ENCODE measurements around the gene TOM1. TPM values are rescaled to one million over a fixed set of nuclear protein-coding genes. Genes with fewer than 3 reads are reported as not detected.

Gene TOM1
- 47.7 TPM for total RNA-seq

DNA sequence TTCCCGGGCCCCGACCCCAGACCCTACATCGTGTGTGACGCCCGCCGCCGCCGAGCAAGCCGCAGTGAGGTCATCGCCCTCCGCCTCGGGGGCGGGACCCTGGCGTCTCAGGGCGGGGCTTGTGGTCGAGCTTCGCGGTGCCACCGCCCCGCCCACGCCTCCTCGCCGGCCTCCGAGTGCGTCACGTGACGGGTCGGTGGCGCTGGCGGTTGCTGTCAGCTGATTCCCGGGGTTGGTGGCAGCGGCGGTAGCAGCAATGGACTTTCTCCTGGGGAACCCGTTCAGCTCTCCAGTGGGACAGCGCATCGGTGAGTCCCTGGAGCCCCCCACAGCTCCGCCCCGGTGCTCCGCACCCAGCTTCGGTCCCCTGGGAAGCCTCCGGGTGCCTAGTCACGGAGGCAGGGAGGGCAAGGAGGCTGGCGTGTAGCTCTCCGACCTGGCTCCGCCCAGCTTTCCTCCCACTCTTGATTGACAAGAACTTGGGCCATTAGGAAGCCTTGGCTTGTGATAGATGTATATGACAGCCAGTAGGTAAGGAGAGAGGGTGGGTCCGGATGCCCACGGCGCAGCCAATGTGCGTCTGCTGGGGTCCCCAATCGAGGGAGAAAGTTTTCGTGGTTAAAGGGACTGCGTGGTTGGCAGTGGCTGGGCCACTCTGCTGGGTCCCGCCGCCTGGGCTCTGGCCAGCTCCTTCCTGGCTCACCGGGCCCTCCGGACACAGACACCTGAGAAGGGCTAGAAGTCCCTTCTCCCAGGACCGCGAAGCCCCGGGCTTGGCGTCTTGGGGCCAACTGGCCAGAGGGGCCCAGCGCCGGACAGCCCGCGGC is at the start of gene TOM1:
TSS of gene TOM1 (plus strand) at position 222 of the 827 bp plus-strand sequence. CDS start at position 257, 35 bp downstream.

DNA sequence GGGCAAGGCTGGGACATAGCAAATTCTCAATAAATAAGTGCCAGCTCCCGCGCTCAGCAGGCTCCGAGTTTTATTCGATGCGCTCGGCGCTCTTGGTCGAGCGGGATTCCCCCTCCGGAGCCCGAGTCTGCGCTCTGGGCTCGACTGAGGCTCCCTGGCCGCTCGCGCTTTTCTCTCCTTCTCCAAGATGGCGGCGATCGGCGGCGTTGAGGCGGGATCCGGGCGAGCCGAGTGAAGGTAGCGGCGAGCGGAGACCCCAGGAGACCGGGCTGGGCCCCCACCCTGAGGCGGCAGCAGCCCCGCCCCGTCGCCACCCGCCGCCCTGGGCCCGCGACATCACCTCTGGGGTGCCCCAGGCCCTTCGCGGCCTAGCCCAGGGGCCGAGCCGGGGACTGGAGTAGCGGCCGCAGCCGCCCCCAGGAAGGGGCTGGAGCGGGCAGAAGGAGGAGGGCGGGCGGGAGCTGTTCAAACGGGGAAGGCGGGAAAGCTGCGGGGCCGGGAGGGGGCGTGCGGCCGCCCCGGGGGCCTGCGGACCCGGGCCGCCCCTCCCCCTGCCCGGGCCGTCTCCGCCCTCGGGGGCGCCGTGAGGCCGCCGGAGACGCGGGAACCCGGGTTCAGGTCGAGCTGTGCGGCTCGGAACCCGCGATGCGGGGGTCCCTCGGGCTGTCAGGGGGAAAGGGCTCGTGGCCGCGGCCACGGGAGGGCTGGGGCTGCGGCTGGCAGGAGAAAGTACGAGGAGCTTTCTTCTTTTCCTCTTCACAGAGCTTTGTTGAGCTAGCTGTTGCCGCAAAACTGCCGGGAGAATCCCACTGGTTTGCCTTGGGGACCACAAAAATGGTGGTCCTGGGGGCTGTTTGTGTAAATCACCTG is 42.1 kb upstream of the TOM1 start, which contains the start of gene HMGXB4:
TSS of gene HMGXB4 (plus strand) at position 173 of the 870 bp plus-strand sequence. CDS start 4,898 bp downstream, outside the sequence.

DNA sequence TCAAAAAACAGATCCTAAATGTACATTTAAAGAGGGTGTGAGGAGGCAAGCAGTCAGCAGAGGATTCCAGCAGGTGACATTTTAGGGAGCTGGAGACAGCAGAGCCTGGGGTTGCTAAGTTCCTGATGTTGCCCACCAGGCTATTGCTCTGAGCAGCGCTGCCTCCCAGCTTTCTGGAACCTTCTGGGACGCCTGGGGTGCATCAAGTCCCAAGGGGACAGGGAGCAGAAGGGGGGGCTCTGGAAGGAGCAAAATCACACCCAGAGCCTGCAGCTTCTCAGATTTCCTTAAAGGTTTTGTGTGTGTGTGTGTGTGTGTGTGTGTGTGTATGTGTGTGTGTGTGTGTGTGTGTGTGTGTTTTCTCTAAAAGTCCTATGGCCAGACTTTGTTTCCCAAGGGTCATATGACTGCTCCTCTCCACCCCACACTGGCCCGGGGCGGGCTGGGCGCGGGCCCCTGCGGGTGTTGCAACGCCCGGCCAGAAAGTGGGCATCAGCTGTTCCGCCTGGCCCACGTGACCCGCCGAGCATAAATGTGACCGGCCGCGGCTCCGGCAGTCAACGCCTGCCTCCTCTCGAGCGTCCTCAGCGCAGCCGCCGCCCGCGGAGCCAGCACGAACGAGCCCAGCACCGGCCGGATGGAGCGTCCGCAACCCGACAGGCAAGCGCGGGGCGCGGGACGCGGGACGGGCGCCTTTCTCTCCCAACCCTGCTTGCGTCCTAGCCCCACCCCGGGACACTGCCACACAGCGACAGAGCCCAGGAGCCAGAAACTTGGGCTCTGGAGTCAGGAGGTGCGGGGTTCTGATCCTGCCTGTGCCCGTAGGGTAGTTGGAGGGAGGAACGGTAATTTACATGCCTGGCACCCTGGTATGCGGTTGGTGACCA is 81.1 kb downstream of the TOM1 start, which contains the start of gene HMOX1:
TSS of gene HMOX1 (plus strand) at position 560 of the 887 bp plus-strand sequence. CDS start at position 638, 78 bp downstream.

Other genes with a start within 250 kb of the TOM1 start
- not detected for gene ISX, start 233.7 kb upstream of the TOM1 start, total RNA-seq
- 25.5 TPM for gene HMGXB4, start 42.4 kb upstream of the TOM1 start, total RNA-seq
- 10.9 TPM for gene HMOX1, start 81.2 kb downstream of the TOM1 start, total RNA-seq
- 30.3 TPM for gene MCM5, start 100.2 kb downstream of the TOM1 start, total RNA-seq
- 1.0 TPM for gene RASD2, start 240.9 kb downstream of the TOM1 start, total RNA-seq